ENCODE data around the gene FBXO39. TPM values are rescaled to one million over a fixed set of nuclear protein-coding genes. Genes with fewer than 3 reads are reported as not detected.
A peak's percentile ranks its signal among the peaks of the same experiment; 100 is the strongest.
"Not testable (repeated sequence)": the region's sequence is repeated elsewhere in the genome, so short reads cannot be mapped to it uniquely, and the experiment has no call there.

The FBXO39 gene
- not detected for polyA plus RNA-seq (2013, experiment 1 of 2)
- polyA plus RNA-seq (2013, experiment 2 of 2) = not detected

DNA sequence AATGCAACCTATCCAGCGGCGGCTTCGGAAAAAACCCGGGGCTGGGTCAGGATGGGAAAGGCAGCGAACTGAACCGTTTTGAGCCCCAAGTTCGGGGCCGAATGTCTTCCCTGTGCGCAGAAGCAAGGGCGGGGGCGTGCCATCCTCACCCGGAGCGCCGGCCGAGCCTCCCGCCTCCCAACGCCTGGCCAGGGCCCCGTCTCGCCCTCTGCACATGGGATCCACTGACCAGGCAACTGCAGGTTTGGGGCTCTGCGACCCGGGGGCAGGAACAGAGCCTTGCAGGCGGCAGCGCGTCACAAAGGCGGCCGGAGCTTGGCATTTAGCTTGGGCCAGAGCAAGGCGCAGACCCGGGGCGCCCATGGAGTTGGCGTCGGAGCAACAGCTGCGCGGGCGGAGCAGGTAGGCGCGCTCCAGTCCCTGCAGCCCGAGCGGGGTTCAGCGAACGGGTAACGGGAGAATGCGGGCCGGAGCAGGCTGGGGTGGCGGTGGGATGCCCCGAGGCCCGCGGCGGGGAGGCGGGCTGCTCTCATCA lies at the start of gene FBXO39:
Gene FBXO39, plus strand, starts transcription at position 345 of the 535 bp plus-strand sequence. CDS start 3,654 bp downstream, outside the sequence.
- peak within 1 kb of the TSS; percentile 34 for H3K56ac ChIP-seq (ENCODE audit: low read length)
- H3K9ac ChIP-seq (ENCODE audit: low read length) = peak within 1 kb of the TSS; percentile 44
- no peaks in the 10 kb centered on the region for H3K4me1 ChIP-seq (ENCODE audit: control insufficient read depth, low read depth, low read length)
- H3K27me3 ChIP-seq (ENCODE audit: insufficient read depth, low read length, poor library complexity) = peaks cover 10% of the 10 kb centered on the region
- H3K36me3 ChIP-seq (ENCODE audit: control insufficient read depth, insufficient read depth, low read length) = no peaks in the 10 kb centered on the region
- H3K27ac ChIP-seq (ENCODE audit: low read depth, low read length) = no peak within 1 kb of the TSS
- H4K5ac ChIP-seq (ENCODE audit: low read length) = no peak within 1 kb of the TSS
- H3K23ac ChIP-seq (ENCODE audit: low read length) = no peak within 1 kb of the TSS
- H3K4me3 ChIP-seq (ENCODE audit: low read length) = no peak within 1 kb of the TSS
- no peak within 1 kb of the TSS for H3K4ac ChIP-seq (ENCODE audit: low read depth, low read length)
- no peak within 1 kb of the TSS for H2BK15ac ChIP-seq (replicated peaks; ENCODE audit: low read depth)
- H2BK5ac ChIP-seq (ENCODE audit: low read length) = no peak within 1 kb of the TSS
- no peak for DNase-seq
- H3K4me2 ChIP-seq (ENCODE audit: low read length) = peak within 1 kb of the TSS; percentile 74
- no CpG with 5 or more reads among the region's 49 CpGs for WGBS (ENCODE audit: extremely low coverage, insufficient coverage, low lambda C conversion rate)
- H4K8ac ChIP-seq (ENCODE audit: low read depth, low read length) = no peak within 1 kb of the TSS
- H2AK5ac ChIP-seq (ENCODE audit: low read length) = no peak within 1 kb of the TSS
- H3K18ac ChIP-seq (ENCODE audit: low read length) = no peak within 1 kb of the TSS
- no peaks in the 10 kb centered on the region for H3K79me2 ChIP-seq (ENCODE audit: control insufficient read depth, insufficient read depth, low read length)
- no peak within 1 kb of the TSS for H2BK120ac ChIP-seq (ENCODE audit: low read depth, low read length)
- H3K79me1 ChIP-seq (ENCODE audit: low read length) = no peaks in the 10 kb centered on the region

GRCh38 chr17:6729531-6729930 lies 46.5 kb upstream of the FBXO39 start:
- WGBS (ENCODE audit: extremely low coverage, insufficient coverage, low lambda C conversion rate) = no CpG with 5 or more reads among the region's 4 CpGs
- no peak overlapping the region for H3K4me2 ChIP-seq (ENCODE audit: low read length)
- no peak overlapping the region for H3K18ac ChIP-seq (ENCODE audit: low read length)

DNA sequence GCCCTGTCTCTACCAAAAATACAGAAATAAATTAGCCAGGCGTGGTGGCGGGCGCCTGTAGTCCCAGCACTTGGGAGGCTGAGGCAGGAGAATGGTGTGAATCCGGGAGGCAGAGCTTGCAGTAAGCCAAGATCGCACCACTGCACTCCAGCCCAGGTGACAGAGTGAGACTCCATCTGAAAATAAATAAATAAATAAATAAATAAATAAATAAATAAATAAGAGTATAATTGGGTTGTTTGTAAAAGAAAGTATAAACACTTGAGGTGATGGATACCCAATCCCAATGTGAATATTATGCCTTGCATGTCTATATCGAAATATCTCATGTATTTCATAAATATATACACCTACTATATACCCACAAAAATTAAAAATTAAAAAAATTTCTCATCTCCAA lies 29.4 kb upstream of the FBXO39 start:
- DNase-seq; H3K4me2 ChIP-seq (ENCODE audit: low read length); H3K36me3 ChIP-seq (ENCODE audit: control insufficient read depth, insufficient read depth, low read length); H3K23ac ChIP-seq (ENCODE audit: low read length); H2BK5ac ChIP-seq (ENCODE audit: low read length); H4K8ac ChIP-seq (ENCODE audit: low read depth, low read length); H3K79me2 ChIP-seq (ENCODE audit: control insufficient read depth, insufficient read depth, low read length); H2BK15ac ChIP-seq (replicated peaks; ENCODE audit: low read depth); H3K18ac ChIP-seq (ENCODE audit: low read length); H2AK5ac ChIP-seq (ENCODE audit: low read length); H3K9ac ChIP-seq (ENCODE audit: low read length); H3K27me3 ChIP-seq (ENCODE audit: insufficient read depth, low read length, poor library complexity); H3K79me1 ChIP-seq (ENCODE audit: low read length); H3K4ac ChIP-seq (ENCODE audit: low read depth, low read length); H3K4me1 ChIP-seq (ENCODE audit: control insufficient read depth, low read depth, low read length); H3K27ac ChIP-seq (ENCODE audit: low read depth, low read length); H4K5ac ChIP-seq (ENCODE audit: low read length); H3K56ac ChIP-seq (ENCODE audit: low read length); H3K4me3 ChIP-seq (ENCODE audit: low read length); H2BK120ac ChIP-seq (ENCODE audit: low read depth, low read length): not testable (repeated sequence)
- WGBS (ENCODE audit: extremely low coverage, insufficient coverage, low lambda C conversion rate) = no CpG with 5 or more reads among the region's 6 CpGs

More at GRCh38 chr17:6729531-6729930, 46.5 kb upstream of the FBXO39 start:
- Histone ChIP-seq H2AK5ac (ENCODE audit: low read length) (no peak overlapping the region), H3K4me1 (ENCODE audit: control insufficient read depth, low read depth, low read length) (no peaks in the 10 kb centered on the region), H3K79me2 (ENCODE audit: control insufficient read depth, insufficient read depth, low read length) (no peaks in the 10 kb centered on the region), H4K8ac (ENCODE audit: low read depth, low read length) (no peak overlapping the region), H2BK5ac (ENCODE audit: low read length) (no peak overlapping the region), H3K4ac (ENCODE audit: low read depth, low read length) (no peak overlapping the region), H4K5ac (ENCODE audit: low read length) (no peak overlapping the region), H2BK120ac (ENCODE audit: low read depth, low read length) (no peak overlapping the region), H3K9ac (ENCODE audit: low read length) (no peak overlapping the region), H3K27me3 (ENCODE audit: insufficient read depth, low read length, poor library complexity) (no peaks in the 10 kb centered on the region), H3K4me3 (ENCODE audit: low read length) (no peak overlapping the region), H3K56ac (ENCODE audit: low read length) (no peak overlapping the region), H3K36me3 (ENCODE audit: control insufficient read depth, insufficient read depth, low read length) (no peaks in the 10 kb centered on the region), H2BK15ac (replicated peaks; ENCODE audit: low read depth) (no peak overlapping the region), H3K23ac (ENCODE audit: low read length) (no peak overlapping the region), H3K27ac (ENCODE audit: low read depth, low read length) (no peak overlapping the region), H3K79me1 (ENCODE audit: low read length) (no peaks in the 10 kb centered on the region)
- no peak for DNase-seq

- H2BK15ac ChIP-seq (replicated peaks; ENCODE audit: low read depth) = no peak overlapping the region
- H3K4me1 ChIP-seq (ENCODE audit: control insufficient read depth, low read depth, low read length) = peaks cover 2% of the 10 kb centered on the region
- no peak overlapping the region for H3K4me2 ChIP-seq (ENCODE audit: low read length)
- H3K4ac ChIP-seq (ENCODE audit: low read depth, low read length) = no peak overlapping the region
- DNase-seq = no peak
- H2AK5ac ChIP-seq (ENCODE audit: low read length) = no peak overlapping the region
- H3K9ac ChIP-seq (ENCODE audit: low read length) = no peak overlapping the region
- no peak overlapping the region for H2BK5ac ChIP-seq (ENCODE audit: low read length)
- H2BK120ac ChIP-seq (ENCODE audit: low read depth, low read length) = no peak overlapping the region
- no peak overlapping the region for H3K27ac ChIP-seq (ENCODE audit: low read depth, low read length)
- no peak overlapping the region for H4K5ac ChIP-seq (ENCODE audit: low read length)
- no peaks in the 10 kb centered on the region for H3K36me3 ChIP-seq (ENCODE audit: control insufficient read depth, insufficient read depth, low read length)
- no peaks in the 10 kb centered on the region for H3K79me1 ChIP-seq (ENCODE audit: low read length)
- no peak overlapping the region for H3K18ac ChIP-seq (ENCODE audit: low read length)
- H3K23ac ChIP-seq (ENCODE audit: low read length) = no peak overlapping the region
- H3K56ac ChIP-seq (ENCODE audit: low read length) = no peak overlapping the region
- no peak overlapping the region for H3K4me3 ChIP-seq (ENCODE audit: low read length)
- no peaks in the 10 kb centered on the region for H3K27me3 ChIP-seq (ENCODE audit: insufficient read depth, low read length, poor library complexity)
- H4K8ac ChIP-seq (ENCODE audit: low read depth, low read length) = no peak overlapping the region
- no peaks in the 10 kb centered on the region for H3K79me2 ChIP-seq (ENCODE audit: control insufficient read depth, insufficient read depth, low read length)
These were observed 27.4 kb upstream of the FBXO39 start for GRCh38 chr17:6748617-6749016.

DNA sequence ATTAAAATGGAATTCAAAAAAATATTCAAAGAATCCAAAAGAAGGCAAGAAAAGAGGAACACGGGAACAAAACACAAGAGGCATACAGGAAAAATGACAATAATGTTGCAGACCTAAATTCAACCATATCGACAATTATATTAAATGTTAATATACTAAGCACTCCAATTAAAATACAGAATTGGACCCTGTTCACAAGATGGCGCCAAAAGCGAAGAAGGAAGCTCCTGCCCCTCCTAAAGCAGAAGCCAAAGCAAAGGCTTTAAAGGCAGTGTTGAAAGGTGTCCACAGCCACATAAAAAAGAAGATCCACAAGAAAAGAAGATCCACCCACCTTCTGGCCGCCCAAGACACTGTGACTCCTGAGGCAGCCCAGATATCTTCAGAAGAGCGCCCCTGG lies 26.5 kb upstream of the FBXO39 start:
- Histone ChIP-seq H3K27me3 (ENCODE audit: insufficient read depth, low read length, poor library complexity) (no peaks in the 10 kb centered on the region), H4K5ac (ENCODE audit: low read length) (no peak overlapping the region), H3K79me1 (ENCODE audit: low read length) (no peaks in the 10 kb centered on the region), H2BK5ac (ENCODE audit: low read length) (no peak overlapping the region), H3K4me1 (ENCODE audit: control insufficient read depth, low read depth, low read length) (peaks cover 2% of the 10 kb centered on the region), H2AK5ac (ENCODE audit: low read length) (no peak overlapping the region), H3K23ac (ENCODE audit: low read length) (no peak overlapping the region), H3K4ac (ENCODE audit: low read depth, low read length) (no peak overlapping the region), H3K18ac (ENCODE audit: low read length) (no peak overlapping the region), H3K4me3 (ENCODE audit: low read length) (no peak overlapping the region), H3K9ac (ENCODE audit: low read length) (no peak overlapping the region), H3K79me2 (ENCODE audit: control insufficient read depth, insufficient read depth, low read length) (no peaks in the 10 kb centered on the region), H3K56ac (ENCODE audit: low read length) (no peak overlapping the region), H2BK120ac (ENCODE audit: low read depth, low read length) (no peak overlapping the region), H3K27ac (ENCODE audit: low read depth, low read length) (no peak overlapping the region), H4K8ac (ENCODE audit: low read depth, low read length) (no peak overlapping the region), H2BK15ac (replicated peaks; ENCODE audit: low read depth) (no peak overlapping the region), H3K36me3 (ENCODE audit: control insufficient read depth, insufficient read depth, low read length) (no peaks in the 10 kb centered on the region), H3K4me2 (ENCODE audit: low read length) (no peak overlapping the region)
- WGBS (ENCODE audit: extremely low coverage, insufficient coverage, low lambda C conversion rate) = no CpG with 5 or more reads among the region's 6 CpGs
- DNase-seq = no peak

Measured in mesendoderm (in vitro differentiated cells).